Mammary epithelial cell (primary cell): ENCODE data around the gene ODF4.

Source experiments
- CTCF ChIP-seq, 2 donors: IDR thresholded peaks in 1 of 2; conservative IDR thresholded peaks in 1 of 2; 2 replicates each; pipeline ENCODE4 v1.5.1; 2011 to 2012; ENCODE audit warnings: inconsistent platforms in 2 of 2, low read length in 2 of 2, mild to moderate bottlenecking in 2 of 2, control low read depth in 1 of 2, low read depth in 1 of 2; ENCODE audit not compliant: insufficient read depth in 1 of 2; ENCODE audit errors: extremely low read depth in 1 of 2
- EZH2 ChIP-seq: IDR thresholded peaks from 2 replicates; pipeline ENCODE4 v1.6.1; 2012; ENCODE audit warnings: low read length, inconsistent platforms, borderline replicate concordance

GRCh38 chr17:8362651-8363332, 23.2 kb downstream of the ODF4 start:
- no peak for TF ChIP-seq CTCF (conservative IDR thresholded peaks at IDR 0.05 in 1 of 2, IDR thresholded peaks at IDR 0.05 in 1 of 2; ENCODE audit: extremely low read depth in 1 of 2, insufficient read depth in 1 of 2, low read depth in 1 of 2, low read length in 2 of 2)
- no peak for TF ChIP-seq EZH2
